ENCODE data around the gene MS4A8.
"Not testable (repeated sequence)": the region's sequence is repeated elsewhere in the genome, so short reads cannot be mapped to it uniquely, and the experiment has no call there.

MS4A8 gene

DNA sequence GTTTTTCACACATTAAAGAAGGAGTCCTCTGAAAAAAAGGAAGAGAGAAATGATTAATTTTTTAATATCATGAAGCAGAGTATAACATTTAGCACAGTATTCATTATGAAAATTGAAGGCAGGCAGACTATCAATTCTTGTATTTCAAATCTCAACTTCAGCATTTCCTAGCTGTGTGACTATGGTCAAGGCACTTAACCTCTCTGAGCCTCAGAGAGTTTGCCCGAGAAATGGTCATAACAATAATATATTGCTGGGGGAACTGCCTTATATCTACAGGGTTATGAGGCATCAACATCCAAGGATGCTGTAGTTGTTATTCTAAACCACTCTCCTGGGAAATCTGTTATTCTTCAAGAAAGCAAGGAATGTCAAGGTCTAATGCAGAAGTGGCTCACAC is 26.2 kb downstream of the MS4A8 start:
- no peak for DNase-seq

DNA sequence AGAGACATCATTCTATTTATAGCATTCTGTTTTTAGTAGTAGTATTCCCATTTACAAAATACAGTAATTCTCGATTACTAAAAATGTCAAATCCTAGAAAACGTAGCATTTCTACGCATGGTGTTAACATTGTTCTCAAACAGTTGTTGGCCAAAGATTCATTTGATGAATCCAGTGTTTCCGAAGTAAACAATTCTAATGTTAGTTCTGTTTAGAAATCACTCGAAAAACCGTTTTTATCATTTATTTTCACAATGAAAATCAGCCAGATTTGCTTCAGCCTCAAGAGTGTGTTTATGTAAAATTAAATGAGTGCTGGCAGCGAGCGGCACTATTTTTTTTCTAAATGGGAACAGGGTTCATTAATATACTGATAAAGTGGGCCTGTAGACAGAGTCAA is 32.2 kb downstream of the MS4A8 start:
- no peak for DNase-seq

DNA sequence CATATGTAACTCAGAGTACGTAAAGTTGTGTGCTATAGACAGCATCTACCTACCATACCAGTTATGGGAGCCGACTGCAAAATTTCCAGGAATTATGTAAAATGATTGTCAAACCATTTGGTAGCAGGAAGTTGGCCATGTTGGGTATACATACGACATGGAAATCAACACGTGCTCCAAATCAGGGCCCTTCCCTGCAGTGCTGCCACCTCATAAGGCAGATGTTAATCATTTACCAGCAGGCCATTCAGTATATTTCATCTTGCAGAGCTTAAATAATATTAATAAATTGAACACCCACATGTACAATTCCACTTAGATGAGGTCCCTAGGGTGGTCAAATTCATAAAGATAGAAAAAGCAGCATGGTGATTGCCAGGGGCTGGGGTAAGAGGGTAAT is 34.9 kb downstream of the MS4A8 start:
- no peak for DNase-seq

DNA sequence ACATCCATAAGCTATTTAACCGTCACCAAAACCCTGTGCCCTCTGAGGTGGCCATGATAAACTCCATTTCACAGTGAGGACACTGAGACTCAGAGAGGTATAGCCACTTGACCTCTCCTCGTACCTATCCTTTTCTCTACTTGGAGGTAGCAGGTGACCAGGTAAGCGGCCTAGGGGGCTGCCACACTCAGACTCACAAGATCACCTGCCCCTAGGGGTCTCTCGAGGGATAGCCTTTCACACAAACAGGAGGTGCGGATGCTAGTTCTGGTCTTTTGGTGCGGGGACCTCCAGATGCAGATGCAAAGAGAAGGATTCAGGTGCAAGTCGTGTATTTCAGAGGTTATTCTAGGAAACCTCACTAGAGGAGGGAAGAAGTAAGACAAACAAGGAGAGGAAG is 39.7 kb downstream of the MS4A8 start:
- DNase-seq = no peak

DNA sequence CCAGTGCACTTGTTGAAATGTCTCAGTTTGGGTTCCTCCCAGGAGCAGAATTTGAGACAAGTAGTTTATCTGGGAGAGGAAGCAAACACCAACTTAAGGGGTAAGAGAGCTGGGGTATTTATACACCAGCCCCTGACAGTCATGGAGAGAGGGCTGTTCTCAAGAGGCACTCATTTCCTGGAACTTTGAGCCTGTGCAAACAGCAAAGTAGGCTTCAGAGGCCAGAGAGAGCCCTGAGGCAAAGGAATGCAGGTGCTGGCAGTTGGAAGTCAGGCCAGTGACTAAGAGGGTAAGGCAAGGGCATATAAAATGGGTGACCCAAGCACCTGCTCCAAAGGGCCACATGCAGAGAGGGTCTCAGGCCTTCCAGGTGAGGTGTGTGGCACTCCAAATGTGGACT is 41.2 kb downstream of the MS4A8 start:
- no peak for DNase-seq

DNA sequence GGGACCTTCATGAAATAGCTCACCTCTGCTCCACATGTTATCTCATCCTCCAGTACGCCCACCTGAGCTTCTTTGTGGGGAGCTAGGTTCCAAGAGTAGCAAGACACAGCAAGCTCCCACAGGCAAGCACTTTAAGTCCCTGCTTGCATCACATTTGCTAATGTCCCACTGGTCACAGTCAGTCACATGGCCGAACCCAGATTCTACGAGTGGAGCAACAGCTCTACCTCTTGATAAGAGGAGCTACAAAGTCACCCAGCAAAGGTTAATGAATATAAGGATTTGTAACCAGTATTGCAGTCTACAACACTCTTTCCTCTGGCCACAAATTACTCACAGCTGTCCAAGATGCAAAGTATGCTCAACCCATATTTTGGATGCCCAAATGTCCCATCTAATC is 42.0 kb downstream of the MS4A8 start:
- DNase-seq = no peak

DNA sequence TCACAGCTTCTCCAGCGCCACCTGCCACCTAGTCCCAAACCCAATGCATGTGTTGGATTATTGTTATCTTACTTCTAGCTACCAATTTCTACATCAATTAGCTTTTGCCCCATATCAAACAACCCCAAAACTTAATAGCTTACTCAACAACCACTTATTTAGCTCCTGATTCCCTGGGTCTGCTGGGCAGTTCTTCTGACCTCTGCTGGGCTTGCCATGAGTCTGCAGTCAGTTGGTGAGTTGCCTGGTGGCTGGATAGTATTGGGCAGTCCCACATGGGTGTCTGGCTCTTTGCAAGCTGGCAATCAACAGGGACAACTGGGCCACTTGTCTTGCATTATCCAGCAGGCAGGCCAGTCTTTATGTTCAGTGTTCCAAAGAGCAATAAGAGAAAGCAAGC is 43.6 kb downstream of the MS4A8 start:
- DNase-seq = no peak

DNA sequence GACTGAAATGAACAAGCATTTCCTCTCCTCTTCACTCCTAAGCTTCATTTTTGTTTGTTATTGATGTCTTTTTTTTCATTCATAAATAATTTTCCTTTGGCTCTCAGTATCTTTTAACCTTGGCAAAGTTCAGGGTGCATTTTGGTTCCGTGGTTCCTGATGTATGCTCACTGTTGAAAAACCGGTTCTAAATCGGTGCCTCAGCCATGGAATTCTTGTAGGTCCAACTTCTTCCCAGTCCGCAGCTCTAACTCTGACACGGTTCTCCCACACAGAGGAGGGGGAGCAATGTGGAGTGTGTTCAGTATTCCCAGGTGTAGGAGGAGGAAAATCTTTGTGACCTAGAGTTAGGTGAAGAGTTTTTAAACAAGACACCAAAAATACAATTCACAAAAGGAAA is 44.7 kb downstream of the MS4A8 start:
- DNase-seq = no peak

DNA sequence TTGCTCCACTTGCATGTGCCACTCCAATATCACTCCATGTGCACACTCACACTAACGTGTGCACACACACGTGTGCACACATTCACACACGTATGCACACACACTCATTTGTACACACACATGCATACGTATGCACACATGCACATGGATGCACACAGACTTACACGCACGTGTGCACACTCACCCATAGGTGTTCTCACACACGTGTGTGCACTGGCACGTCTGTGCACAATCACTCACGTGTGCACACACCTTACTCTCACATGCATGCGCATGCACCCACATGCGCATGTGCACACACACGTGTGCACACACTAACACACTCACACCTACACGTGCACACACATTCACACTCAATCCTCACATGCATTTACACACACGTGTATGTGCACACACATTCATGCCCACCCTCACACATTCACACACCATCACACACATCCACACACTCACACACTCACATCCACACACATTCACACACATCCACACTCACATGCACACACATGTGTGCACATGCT is 48.0 kb downstream of the MS4A8 start:
- no peak for DNase-seq

DNA sequence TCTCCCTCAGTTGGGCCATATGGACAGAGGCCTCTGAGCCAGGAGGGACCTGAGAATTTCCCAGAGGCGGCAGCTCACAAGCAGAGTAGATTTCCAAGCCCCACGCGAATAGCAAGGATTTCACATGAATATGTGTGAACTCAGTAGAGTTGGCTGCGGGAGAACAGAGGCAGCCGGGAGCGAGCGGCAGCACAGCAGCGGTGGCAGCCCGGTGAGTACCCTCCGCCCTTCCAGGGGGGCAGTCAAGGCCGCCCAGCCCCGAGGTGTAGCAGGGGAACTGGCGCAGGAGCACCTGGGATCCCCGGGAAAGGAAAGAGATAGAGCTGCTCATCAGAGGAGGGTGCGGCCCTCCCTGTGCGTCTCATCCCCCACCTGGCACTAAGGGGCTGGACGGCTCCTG is 48.8 kb downstream of the MS4A8 start:
- no peak for DNase-seq

DNA sequence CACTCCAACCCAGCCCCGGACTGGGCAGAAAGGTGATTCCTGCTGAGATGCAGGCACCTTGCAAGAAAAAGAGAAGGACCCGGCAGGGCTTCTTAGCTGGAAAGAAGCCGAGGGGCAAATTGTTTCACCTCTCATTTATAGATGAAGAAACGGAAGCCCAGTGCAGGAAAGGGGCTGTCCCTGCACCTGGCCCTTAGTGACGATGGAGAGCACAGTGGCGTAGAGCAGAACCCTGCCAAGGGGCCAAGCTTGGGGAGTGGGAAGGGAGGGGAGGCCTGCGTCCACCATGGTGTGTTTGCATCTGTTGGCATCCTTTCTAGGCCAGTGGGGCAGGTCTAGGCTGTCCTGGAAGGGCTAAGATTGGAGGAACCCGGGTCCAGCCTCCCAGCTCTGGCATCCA is 49.4 kb downstream of the MS4A8 start:
- DNase-seq = no peak

DNA sequence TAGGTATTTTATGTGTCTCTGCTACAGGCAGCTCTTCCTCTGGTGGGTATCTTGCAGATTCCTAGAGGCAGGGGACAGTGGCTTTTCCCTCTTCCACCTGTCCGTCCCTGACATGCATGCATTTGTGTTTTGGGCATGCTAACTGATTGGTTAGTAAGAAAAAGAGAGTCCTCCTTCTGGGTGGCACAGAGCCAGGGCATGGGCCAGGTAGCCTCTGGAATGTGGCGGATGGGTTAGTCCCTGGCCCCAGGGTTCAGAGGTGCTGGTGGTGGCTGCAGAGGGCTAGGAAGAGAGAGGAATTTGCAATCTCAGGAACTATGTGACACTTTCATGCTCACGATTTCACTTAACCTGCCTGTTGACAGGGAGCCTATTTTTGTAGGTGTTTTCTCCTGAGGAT is 51.5 kb downstream of the MS4A8 start:
- DNase-seq = no peak

DNA sequence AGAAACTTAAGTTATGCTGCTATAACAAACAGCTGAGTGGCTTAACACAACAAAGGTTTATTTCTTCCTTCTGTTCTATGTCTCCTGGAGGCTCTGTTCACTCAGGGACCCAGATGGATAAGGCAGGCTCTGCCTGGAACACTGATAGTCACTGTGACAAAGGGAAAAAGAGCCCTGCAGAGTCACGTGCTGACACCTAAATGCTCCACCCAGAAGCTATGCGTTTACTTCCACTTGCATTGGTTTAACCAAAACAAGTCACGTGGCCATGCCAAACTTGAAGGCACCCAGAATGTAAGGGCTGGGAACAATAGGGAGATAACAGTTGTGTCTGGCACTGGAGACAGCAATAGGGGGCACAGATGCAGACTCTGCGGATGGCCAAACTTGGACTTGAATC is 53.9 kb downstream of the MS4A8 start:
- DNase-seq = no peak

DNA sequence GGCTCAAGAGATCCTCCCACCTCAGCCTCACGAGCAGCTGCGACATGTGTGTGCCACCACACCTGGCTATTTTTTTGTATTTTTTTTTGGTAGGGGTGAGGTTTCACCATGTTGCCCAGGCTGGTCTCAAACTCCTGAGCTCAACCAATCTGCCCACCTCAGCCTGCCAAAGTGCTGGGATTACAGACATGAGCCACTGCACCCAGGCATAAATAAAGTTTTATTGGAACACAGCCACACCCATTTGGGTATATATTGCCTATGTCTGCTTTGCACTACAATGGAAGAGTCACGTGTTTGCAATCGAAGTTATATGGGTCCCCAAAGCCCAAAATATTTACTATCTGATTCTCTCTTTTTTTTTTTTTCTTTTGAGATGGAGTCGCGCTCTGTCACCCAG is 55.5 kb downstream of the MS4A8 start:
- DNase-seq = no peak

DNA sequence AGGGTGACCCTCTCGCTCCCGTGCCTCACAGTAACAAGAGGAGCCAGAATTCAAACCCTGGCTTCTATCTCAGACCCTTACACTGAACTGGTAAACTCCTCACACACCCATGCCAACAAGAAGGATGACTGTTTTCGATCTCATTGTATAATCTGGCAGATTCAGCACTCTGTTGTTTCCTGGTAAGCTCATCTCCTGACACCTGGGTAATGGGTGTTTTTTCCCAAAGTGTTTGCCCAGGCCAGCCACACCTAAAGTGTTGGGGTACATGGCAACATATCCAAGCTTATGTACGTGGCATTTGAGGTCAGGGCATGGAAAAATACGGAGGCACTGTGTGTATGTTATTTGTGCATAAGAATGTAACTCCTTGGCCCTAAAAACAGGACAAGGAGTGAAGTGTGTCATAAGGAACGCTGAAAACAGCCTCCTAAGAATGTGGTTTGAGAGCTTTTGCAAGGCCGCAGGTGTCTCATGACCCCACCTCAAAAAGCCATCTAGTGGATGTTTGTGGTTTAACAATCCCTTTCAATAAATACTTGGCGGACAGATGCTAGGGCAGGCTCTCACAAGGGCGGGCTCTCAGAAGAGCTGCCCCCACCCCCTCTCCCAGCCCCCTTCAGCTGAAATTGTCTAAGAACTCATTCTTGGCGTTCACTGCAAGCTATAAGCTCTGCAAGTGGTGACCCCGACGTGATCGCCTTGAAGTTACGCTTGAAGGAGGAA is 57.1 kb downstream of the MS4A8 start, which contains the start of gene MS4A15:
Gene MS4A15, plus strand, starts transcription at position 561 of the 726 bp plus-strand sequence. CDS start 6,867 bp downstream, outside the sequence.
- no peak for DNase-seq

DNA sequence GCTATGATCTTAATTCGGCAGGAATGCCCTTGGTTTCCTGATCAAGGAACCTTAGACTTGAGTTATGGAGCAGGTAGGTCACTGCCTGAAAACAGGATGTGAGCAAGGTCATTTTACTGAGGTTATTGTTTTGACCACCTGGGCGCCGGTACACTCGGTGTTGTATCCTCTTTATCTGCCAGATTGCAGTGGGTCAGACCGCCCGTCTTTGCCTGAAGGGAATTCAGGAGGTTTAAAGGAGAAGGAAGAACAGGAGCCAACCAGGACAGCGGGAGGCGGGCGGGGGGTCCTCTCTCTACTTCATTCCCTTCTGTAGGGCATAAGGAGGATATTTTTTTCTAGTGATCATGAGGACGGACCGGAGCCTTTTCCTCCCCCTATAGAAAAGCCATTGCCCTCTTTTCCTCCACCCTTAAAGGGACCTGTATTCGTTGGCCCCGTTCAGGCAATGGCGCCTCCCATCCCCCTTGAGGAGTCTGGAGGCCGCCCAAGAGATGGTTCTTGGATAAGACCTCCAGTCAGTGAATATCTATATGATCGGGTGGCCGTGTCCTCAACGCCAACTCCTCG is 57.9 kb downstream of the MS4A8 start:
- no peak for DNase-seq

DNA sequence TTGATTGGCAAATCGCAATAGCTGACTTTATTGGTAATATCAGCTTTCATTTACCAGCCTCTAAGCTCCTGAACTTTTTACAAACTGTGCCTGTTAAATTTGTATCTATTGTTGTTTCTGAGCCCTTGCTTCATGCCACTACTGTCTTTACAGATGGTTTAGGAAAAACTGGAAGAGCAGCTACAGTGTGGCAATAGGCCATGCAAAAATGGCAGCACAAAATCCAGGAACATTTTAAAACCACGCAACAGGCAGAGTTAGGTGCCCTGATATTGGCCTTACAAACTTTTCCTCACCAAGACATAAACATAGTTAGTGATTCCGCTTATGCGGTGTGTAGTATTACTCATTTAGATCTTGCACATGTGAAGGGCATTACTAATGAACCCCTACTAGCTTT is 59.3 kb downstream of the MS4A8 start:
- not testable (repeated sequence) for DNase-seq

DNA sequence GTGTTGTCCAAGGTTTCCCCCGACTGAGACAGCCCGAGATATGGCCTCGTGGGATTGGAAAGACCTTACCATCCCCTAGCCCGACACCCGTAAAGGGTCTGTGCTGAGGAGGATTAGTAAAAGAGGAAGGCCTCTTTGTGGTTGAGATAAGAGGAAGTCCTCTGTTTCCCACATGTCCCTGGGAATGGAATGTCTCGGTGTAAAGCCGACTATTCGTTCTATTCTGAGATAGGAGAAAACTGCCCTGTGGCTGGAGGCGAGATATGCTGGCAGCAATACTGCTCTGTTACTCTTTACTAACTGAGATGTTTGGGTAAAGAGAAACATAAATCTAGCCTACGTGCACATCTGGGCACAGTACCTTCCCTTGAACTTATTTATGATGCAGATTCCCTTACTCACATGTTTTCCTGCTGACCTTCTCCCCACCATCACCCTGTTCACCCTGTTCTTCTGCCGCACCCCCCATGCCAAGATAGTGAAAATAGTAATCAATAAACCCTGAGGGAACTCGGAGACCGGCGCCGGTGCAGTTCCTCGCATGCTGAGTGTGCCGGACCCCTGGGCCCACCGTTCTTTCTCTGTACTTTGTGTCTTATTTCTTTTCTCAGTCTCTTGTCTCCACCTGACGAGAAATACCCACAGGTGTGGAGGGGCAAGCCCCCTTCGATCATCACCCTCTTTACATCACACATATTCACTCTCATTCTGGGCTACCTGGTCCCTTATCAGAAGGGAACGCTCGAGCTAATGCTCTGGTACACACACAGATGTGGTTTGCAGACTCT is 60.2 kb downstream of the MS4A8 start:
- not testable (repeated sequence) for DNase-seq

DNA sequence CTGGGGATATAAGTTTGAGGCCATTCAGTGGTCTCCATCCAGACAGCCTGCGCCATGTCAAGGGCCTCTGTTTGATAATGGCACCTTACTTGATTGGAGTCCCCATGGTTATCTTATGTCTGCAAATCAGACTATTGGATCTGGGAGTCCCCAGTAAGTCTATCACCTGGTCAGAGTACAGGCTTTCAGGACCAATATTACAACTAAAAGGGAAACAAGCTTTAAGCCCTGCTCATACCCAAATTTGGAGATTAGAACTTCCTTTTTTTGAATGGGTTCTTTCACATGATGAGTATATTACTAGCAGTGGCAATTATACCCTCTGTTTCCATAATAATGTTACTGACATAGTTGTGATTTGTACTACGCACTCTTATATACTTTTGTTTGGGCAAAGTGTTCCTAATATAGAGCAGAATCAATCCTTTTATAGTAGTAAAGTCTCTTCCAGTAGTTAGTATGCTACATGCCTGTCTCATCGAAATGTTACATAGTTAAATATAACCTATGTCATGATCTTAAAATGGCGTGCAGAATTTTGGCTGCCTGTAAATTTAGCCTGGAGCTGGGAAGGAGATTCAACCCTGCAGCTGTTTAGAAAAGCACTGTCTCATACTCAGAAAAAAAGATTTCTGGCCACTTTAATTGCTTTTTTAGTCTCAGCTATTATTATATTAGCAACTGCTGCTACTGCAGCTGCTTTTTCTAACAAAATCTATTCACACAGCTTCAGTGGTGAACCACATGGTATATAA is 62.2 kb downstream of the MS4A8 start:
- DNase-seq = no peak

DNA sequence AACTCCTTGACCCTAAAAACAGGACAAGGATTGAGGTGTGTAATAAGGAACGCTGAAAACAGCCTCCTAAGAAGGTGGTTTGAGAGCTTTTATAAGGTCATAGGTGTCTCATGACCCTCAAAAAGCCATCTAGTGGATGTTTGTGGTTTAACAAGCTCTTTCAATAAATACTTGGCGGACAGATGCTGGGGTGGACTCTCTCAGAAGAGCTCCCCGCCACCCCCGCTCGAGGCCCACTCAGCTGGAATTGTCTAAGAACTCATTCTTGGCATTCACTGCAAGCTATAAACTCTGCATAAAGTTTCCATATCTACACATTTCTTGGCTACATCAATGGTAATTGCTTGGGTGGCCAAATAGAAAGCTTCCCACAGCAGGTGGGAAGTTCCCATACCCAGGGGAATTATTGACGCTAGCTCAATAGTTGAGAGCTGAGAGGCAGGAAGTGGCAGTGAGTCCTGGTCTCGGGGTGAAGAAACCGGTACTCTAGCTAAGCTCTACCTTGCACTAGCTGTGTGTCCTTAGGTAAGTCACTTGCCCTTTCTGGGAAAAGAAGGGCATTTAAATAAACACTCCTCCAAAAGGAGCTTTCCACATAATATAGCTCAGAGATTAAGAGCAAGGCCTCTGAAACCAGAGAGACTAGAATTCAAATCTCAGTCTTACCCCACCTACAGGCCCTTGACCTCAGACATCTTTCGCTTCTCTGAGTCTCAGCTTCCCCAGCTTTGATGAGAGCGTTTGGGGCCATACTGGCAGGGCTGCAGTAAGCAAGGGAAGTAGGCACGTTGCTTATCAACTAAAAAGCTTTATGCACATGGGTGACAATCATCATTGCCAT is 63.7 kb downstream of the MS4A8 start:
- no peak for DNase-seq

DNA sequence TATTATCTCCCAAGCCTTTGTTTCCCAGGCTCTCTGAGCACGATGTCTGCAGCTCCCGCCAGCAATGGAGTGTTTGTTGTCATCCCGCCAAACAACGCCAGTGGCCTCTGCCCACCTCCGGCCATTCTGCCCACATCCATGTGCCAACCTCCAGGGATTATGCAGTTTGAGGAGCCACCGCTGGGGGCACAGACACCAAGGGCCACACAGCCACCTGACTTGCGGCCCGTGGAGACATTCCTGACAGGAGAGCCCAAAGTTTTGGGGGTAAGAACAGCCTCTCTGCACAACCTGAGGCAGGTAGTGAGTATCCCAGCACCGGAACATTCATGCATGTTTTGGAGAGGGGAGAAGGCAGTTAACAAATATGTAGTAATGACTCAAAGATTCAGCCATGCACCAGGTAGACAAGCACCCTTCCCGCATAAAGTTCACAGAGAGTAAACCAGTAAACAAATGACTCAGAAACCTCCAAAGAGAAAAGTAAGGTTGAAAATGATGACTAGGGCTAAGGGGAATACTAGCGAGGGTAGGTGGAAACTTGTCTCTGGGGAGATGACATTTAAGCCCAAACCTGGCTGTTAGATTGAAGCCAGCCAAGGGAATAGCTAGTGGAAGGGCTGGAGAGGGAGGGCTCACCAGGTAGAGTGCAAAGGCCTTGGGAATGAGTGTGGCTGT is 64.4 kb downstream of the MS4A8 start:
- no peak for DNase-seq

DNA sequence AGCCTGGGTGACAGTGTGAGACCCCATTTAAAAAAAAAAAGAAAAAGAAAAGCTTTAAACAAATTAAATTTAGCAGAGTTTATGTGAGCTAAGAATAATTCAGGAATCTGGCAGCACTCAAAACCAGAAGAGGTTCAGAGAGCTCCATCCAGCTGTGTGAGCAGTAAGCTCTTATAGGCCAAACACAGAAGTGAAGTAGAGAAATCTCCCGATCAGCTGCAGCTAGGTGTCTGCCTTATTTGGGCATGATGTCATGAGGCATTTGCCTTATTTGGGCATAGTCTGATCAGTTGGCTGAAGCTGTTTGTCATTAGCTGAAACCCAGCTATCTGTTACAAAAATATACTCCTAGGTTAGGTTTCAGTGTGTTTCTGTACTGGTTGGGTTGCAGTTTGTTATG is 65.5 kb downstream of the MS4A8 start:
- no peak for DNase-seq

All from DMS 273 treated with DMSO at 0.1 percent for 48 hours (cell line).